ENCODE data around the gene OR6J1.

OR6J1 gene

DNA sequence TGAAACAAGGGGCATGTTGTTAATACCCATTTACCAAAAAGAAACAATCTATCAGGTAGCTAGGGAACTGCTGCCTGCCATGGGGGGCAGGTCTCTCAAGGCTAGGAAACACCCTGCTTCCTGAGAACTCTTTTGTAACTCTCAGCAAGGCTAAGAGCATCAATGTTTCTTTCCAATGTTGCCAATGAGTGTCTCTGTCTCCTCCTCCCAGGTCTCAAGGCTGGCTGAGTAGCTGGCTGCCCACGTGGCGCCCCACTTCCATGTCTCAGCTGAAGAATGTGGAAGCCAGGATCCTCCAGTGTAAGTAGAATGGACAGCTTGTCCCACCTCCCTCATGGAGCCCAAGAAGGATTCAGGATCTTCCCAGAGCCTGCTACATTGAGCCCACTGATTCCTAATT, 42.7 kb downstream of the OR6J1 start:
- no peak for DNase-seq

DNA sequence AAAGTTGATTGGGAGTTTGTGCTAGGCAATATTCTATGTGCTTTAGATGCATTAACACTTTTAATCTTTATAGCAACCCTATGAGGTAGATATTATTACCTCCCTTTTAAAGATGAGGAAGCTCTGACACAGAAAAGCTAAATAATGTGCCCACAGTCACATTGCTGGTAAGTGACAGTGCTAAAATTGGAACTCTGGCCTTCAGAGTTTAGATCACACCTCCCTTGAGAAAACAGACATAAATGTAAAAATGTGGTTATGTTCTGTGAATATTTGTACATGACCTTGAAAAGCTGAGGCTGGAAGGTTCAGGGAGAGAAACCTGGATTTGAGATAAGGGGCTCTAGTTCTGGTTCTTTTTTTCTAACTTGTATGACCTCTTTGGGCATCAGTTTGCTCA, 44.1 kb downstream of the OR6J1 start:
- no peak for DNase-seq

DNA sequence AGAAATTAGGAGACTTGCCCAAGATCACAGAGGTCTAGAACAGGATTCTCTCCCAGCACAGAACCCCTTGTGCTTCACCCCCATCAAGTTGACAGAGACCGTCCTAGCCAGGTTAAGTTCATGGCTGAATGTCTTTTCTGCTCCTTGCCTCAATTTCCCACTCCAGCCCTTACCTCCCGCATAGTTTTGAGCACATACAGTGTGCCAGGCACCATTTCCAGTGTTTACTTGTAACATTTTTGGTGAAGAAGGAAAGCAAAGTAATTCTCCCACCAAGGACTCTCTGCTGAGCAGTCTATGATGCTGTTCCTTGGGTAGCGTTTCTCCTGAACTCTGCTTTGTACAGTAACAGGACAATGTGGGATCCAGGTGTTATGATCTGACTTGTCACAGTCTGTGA, 44.8 kb downstream of the OR6J1 start:
- DNase-seq: no peak

DNA sequence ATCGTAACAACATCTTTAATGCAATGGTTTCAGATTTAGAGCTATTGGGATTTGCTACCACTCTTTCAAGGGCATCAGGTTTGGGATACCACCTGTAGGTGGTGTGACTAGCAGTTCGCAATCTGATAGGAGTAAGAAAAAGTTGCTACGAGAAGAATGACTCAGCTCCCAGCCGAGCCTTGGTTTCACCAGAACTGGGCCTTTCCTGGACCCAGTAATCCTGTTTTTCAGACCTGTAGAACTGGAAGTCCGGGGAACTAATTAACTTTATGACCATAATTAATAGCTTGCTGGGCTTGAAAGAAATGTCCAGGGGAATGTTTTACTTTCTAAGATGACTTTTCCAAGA, 45.3 kb downstream of the OR6J1 start:
- peak in 1 of 2 donors; percentile 31 for DNase-seq

DNA sequence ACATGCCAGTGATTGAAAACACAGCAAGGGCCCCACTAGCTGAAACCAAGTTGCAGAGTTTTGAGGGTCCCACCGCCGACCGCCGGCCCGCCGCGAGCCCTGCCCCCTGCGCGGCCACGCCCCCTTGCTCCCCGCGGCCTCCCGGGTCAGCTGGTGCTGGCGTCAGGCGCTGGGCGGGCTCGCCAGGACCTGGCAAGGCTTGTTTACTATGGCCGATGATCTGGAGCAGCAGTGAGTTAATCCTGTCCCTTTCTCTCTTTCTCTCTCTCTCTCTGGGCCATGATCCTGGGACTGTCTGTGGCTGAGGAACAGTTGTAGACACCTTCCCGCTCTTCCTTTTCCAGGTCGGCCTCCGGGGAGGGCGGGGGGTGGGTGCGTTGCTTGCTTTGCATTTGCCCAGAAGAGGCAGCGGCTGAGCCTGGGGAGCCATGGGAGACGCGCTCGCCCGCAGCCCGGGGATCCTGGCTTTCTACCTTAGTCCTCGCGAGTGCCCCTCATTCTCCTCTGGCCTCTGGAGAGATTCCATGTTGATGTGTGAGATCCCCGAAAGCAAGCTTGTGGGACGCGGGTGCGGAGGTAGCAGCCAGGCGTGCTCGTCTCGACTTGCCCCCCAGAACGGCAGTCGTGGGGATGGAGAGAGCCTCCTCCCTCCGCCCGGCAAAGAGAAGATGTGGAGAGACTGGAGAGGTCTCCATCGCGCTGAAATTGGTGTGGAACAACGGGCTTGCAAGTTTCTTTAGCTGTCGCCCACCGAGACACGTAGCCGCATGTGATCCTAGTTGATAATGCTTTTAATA, 45.9 kb downstream of the OR6J1 start, which contains the start of gene ABHD4:
ABHD4 (plus strand) TSS at position 202 of the 797 bp plus-strand sequence; CDS start at position 209, 7 bp downstream.
- peak; percentile 59 to 67 for DNase-seq

DNA sequence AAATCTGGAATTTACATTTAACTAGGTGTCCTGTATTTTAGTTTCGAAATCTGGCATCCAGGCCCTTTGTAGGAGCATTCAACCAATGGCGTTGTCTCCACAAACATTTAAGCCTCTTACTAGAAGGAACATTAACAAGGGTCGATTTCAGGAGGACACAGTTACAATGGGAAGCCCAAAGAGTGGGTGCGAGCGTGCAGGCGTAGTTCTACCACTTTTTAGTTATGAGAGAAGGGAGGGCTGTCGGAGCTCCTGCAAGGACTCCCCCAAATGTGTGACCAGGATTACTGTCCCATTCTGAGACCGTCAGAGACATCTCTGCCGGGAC, 46.4 kb downstream of the OR6J1 start:
- no peak for DNase-seq

DNA sequence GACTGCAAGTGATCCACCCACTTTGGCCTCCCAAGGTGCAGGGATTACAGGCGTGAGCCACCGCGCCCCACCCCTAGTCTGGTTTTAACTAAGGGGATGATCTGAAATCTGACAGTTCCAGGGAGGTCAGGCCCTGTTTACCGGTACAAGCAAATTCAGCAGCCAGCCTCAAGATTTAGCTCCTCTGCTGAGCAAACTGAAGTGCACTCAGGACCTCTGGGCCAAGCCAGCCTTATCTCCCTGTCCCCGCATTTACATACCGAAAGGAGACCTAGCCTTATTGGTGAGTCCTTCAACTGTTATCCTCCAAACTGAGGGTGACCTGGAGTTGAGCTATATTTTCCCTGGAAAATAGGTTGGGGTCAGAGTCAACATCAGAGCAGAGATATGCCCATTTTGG, 46.9 kb downstream of the OR6J1 start:
- no peak for DNase-seq

DNA sequence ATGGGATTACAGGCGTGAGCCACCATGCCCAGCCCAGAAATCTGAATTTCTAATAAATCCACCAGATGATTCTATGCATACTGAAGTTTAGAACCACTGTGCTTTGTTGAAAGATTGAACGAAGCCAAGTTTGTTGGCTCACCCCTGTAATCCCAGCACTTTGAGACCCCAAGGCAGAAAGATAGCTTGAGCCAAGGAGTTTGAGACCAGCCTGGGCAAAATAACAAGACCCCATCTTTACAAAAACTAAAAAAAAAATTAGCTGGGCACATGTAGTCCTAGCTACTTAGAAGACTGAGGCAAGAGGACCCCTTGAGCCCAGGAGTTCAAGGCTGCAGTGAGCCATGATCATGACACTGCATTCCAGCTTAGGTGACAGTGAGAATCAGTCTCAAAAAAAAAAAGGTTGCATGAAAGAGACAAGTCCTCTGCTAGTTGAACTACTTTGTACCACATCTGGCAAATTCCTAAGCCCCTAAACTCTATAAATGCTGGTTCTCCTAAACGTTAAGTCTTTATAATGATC, 47.7 kb downstream of the OR6J1 start:
- no peak for DNase-seq

DNA sequence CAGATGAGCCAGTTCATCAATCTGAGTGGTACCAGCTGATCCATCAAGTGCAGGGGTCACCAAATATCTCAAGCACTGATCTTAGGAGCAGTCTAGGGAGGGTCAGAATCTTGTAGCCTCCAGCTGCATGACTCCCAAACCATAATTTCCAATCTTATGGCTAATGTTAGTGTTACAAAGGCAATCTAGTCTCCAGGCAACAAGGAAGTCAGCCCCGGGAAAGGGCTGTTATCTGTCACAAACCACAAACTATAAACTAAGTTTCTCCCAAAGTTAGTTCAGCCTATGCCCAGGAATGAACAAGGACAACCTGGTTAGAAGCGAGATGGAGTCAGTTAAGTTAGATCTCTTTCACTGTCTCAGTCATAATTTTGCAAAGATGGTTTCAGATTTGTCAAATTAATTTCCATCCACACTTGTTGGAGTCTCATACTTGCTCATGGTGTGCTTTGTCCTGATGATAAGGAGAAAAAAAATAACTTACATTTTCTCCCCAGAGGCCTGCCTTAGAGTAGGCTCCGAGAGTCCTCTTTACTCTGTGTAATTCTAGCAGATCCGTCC, 49.9 kb downstream of the OR6J1 start:
- DNase-seq: no peak

DNA sequence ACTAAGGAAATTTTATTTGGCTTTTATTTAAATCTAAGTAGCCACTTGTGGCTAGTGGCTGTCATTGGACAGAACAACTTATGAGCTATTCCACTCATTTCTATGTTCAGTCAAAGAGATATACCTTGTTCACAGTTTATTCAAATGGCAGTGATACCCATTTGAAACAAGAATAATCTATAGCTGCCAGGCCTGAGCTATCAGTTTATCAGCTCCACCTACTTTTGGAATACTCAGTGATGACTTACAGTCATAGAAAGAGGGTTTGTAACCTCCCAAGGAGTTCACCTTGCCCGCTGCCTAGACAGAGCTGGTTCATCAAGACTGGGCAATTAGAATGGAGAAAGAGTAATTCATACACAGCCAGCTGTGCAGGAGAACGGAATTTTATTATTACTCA, 50.6 kb downstream of the OR6J1 start:
- DNase-seq: no peak

DNA sequence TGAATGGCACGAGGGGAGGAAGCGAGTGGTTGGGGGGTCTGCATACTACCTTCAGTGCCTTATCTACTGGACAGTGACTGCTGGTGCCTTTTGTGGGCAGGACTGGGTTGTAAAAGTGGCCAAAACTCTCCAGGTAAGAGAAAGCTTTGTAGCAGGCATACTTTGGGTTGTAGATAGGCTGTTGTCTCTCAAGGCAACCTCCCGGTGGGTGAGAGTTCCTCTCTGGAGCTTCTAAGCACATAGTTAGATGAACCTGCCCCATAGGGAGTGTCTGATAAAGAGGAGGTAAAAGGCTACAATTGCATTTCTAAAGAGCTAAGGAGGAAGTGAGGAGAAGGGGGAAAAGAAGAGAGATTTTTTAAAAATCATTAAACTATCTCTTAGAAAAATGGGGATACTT, 51.0 kb downstream of the OR6J1 start:
- no peak for DNase-seq

DNA sequence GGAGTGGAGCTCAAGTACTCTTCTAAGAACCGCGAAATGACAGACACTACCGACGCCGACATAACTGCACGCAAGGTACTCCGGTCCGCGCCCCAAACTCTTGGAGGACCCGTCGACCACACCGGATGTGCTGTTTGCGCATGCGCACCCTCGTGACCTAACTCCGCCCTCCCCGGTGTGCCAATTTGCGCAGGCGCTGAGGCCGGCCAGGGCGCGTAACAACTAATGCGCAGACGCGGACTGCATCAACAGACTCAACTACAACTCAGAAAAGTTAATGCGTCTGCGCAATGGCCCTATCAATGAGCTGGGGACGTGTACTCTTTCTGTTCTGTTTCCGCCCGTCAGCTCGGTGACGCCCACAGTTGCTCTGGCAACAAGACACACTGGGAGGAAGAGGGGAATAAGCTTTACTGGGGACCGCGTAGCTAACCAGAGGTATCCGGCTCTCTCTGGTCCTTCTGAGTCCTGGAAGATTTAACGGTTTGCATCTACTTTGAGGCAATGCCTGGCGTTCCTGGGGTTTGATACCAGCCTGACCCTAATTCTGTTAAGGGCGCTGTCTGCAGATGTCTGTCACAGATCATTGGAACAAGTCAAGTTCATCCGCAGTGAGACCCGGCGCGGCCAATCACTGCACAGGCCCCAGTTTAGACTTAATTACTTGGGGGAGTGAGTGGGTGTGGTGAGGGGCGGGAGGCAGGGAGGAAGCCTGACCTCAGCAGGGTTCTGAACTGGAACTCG, 54.9 kb downstream of the OR6J1 start, which contains the start of gene DAD1:
DAD1 (minus strand) TSS at position 129 of the 744 bp plus-strand sequence; CDS start at position 62, 67 bp downstream.
- DNase-seq: peak; percentile 99 to 100

DNA sequence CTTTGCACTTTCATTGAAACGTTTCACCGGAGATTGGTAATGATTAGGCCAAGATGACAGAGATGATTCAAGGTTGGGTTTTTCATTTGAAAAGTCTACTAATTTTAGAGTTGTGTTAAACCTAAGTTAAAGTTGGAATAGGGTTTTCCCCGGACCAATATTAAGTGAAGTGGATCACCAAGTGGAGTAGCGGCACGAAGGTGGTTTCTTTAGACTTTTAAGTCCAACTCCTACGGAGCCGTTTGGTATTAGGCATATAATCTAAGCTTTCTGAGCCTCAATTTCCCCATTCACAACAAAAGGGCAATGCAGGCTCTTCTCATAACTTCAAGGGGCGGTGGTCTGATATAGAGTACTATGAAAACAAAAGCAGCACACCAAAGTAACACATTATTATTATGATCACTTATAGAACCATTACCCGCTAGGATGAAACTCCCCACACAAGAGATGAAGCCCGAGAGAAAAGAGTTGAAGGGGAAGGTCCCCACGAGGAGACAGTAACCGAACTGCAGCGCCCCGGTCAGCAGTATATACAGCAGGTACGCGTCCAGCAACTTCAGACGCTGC, 55.5 kb downstream of the OR6J1 start:
- DNase-seq: peak in 1 of 2 donors; percentile 34

DNA sequence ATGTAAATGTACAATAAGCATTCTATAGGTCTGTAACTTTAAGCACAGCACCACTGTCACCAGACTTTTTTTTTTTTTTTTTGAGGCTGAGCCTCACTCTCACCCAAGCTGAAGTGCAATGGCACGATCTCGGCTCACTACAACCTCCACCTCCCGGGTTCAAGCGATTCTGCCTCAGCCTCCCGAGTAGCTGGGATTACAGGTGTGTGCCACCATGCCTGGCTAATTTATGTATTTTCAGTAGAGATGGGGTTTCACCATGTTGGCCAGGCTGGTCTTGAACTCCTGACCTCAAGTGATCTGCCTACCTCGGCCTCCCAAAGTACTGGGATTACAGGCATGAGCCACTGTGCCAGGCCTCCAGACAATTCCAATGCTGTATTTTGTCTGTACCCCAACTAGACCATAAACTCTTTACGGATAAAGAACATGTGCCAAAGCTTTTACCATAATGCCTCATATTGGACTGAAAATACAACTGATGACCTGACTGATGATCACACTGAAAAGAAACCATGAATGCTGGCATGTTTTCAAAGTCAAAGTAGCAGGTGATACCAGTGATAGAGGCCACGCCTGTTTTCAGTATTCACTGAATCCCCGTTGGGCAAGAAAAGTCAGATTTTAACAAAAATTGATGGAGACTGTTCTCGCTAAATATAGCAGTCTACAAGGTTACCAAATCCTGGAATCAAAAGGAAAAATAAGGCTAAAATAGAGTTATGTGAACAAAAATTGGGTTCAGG, 56.3 kb downstream of the OR6J1 start:
- DNase-seq: peak in 1 of 2 donors; percentile 53

DNA sequence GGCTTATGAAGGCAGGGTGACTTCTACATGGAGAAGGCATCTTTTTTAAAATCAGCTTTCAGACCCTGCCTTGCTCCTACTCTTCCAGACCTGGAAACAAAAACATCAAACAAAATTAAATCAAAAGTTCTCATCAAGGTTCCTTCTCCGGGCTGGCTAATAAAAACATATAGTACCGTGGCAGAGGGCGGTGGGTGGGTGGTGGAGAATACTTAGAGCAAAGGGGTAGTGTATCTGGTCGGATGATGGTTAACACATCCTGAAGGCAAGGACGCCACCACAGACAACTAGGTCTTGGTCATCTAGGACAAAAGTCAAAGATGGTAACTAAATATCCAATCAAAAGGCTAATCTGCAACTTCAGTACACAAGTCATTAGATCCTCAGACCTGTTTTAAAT, 56.9 kb downstream of the OR6J1 start:
- DNase-seq: no peak

DNA sequence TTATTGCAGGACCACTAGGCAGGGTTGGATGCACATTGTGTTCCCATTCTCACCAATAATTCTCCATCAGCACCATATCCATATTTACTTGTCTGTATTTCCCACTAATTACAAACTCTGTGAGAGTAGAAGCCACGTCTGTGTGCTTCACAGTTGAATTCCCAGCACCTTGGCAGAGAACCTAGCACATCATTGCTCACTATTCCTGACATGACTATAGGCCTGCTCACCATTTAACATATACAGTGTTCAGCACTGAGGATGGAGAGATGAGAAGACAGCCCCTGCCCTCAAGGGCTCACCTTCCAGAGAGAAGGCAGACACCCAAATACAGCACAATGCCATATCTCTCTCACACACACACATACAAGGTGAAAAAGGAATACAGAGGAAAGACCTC, 60.2 kb downstream of the OR6J1 start:
- DNase-seq: no peak

All from CD4-positive, alpha-beta T cell treated with Interleukin-1 beta for 1 hour (primary cell).